OCI-LY3 (cell line): ENCODE data around the gene IMPG2.

Source experiments
- H2AFZ ChIP-seq: fragments of 200-600, 300-600 bp; shearing (Covaris generic); 2 replicates; pipeline ENCODE4 v1.6.0; 2014; ENCODE audit warnings: antibody characterized with exemption, low read depth, low read length
- H3K27ac ChIP-seq: fragments of 200-600, 300-600 bp; sonication (generic); 2 replicates; pipeline ENCODE4 v1.5.1; 2014; ENCODE audit warnings: mild to moderate bottlenecking, low read length, moderate library complexity, mixed read lengths
- H3K27me3 ChIP-seq: fragments of 200-600, 300-600 bp; sonication (generic); 2 replicates; pipeline ENCODE4 v1.6.1; 2014; ENCODE audit warnings: low read depth, low read length, mixed read lengths
- H3K36me3 ChIP-seq: fragments of 200-600, 300-600 bp; sonication (generic); replicated peaks from 2 replicates; pipeline ENCODE3; 2014; ENCODE audit warnings: low read depth, low read length, mixed read lengths
- H3K4me1 ChIP-seq: fragments of 300-600, 200-600 bp; sonication (generic); 2 replicates; pipeline ENCODE4 v1.6.1; 2014; ENCODE audit warnings: low read length, mixed read lengths
- H3K4me2 ChIP-seq: fragments of 200-600, 300-600 bp; sonication (generic); 2 replicates; pipeline ENCODE4 v1.6.1; 2014; ENCODE audit warnings: low read length, mixed read lengths
- H3K4me3 ChIP-seq: fragments of 300-600, 200-600 bp; sonication (generic); 2 replicates; pipeline ENCODE4 v1.5.1; 2014; ENCODE audit warnings: antibody characterized with exemption, mild to moderate bottlenecking, low read length, moderate library complexity
- H3K79me2 ChIP-seq: fragments of 300-600, 200-600 bp; shearing (Covaris generic); 2 replicates; pipeline ENCODE4 v1.6.1; 2014; ENCODE audit warnings: mild to moderate bottlenecking, low read length, mixed read lengths
- H3K9ac ChIP-seq: fragments of 300-600, 200-600 bp; shearing (Covaris generic); 2 replicates; pipeline ENCODE4 v1.6.0; 2014; ENCODE audit warnings: mild to moderate bottlenecking, low read length, moderate library complexity
- H3K9me3 ChIP-seq: fragments of 200-600, 300-600 bp; shearing (Covaris generic); 2 replicates; pipeline ENCODE4 v1.6.1; 2014; ENCODE audit warnings: low read length, mixed read lengths; ENCODE audit not compliant: insufficient read depth
- H4K20me1 ChIP-seq: fragments of 200-600, 300-600 bp; sonication (generic); 2 replicates; pipeline ENCODE4 v1.6.1; 2016; ENCODE audit warnings: low read length, mixed read lengths; ENCODE audit not compliant: insufficient read depth
- EZH2phosphoT487 ChIP-seq: fragments of 200-600 bp; shearing (Covaris generic); IDR thresholded peaks from 2 replicates; pipeline ENCODE4 v1.6.1; 2018; ENCODE audit warnings: antibody characterized with exemption, mixed run types, low read depth
- TF ChIP-seq, protein P1 (sequence below): fragments of 200-600, 300-600 bp; sonication (generic); IDR thresholded peaks from 2 replicates; pipeline ENCODE4 v1.5.1; 2014; ENCODE audit warnings: antibody characterized with exemption, low read length, low read depth

IMPG2 gene

DNA sequence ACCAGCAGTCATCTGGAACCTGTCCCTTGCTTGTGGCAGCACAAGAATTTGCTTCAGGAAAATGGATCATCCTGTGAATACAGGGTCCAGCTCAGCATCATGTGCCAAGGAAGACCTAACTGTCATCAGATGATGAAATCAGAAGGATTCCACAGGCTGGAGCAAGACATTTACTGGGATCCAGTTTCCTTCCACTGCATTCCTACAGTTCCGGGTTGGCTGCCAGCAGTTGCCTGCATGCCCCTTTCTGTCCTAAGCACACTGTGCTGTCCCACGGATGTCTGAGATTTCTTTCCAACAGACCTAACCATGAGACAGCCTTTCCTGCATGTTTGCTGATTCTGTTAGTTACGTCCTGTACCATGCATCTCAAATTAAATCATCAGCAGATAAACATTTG, 140.7 kb downstream of the IMPG2 start:
- H4K20me1 ChIP-seq: no peaks in the 10 kb centered on the region
- no peaks in the 10 kb centered on the region for H3K36me3 ChIP-seq
- no peaks in the 10 kb centered on the region for H3K27me3 ChIP-seq
- no peak overlapping the region for H3K27ac ChIP-seq
- no peaks in the 10 kb centered on the region for H3K79me2 ChIP-seq
- TF ChIP-seq EZH2phosphoT487: no peak
- TF ChIP-seq, protein P1, sequence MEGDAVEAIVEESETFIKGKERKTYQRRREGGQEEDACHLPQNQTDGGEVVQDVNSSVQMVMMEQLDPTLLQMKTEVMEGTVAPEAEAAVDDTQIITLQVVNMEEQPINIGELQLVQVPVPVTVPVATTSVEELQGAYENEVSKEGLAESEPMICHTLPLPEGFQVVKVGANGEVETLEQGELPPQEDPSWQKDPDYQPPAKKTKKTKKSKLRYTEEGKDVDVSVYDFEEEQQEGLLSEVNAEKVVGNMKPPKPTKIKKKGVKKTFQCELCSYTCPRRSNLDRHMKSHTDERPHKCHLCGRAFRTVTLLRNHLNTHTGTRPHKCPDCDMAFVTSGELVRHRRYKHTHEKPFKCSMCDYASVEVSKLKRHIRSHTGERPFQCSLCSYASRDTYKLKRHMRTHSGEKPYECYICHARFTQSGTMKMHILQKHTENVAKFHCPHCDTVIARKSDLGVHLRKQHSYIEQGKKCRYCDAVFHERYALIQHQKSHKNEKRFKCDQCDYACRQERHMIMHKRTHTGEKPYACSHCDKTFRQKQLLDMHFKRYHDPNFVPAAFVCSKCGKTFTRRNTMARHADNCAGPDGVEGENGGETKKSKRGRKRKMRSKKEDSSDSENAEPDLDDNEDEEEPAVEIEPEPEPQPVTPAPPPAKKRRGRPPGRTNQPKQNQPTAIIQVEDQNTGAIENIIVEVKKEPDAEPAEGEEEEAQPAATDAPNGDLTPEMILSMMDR: no peak
- no peak overlapping the region for H3K9ac ChIP-seq
- H3K4me1 ChIP-seq: no peaks in the 10 kb centered on the region
- no peak overlapping the region for H3K4me3 ChIP-seq
- H2AFZ ChIP-seq: no peak overlapping the region
- H3K9me3 ChIP-seq: no peaks in the 10 kb centered on the region
- no peak overlapping the region for H3K4me2 ChIP-seq

DNA sequence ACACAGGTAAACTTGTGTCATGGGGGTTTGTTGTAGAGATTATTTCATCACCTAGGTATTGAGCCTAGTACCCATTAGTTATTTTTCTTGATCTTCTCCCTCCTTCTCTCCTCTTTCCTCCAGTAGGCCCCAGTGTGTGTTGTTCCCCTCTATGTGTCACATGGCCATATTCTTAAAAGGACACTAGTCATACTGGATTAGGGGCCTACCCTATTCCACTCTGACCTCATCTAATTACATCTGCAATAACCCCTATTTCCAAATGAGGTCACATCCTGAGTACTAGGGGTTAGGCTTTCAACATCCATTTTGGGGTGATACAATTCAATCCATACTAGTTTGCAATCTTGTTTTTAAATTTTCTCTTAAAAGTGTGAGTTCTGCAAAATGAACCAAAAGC, 142.8 kb downstream of the IMPG2 start:
- Histone ChIP-seq H3K79me2 (no peaks in the 10 kb centered on the region), H2AFZ (no peak overlapping the region), H4K20me1 (no peaks in the 10 kb centered on the region), H3K9ac (no peak overlapping the region), H3K9me3 (no peaks in the 10 kb centered on the region), H3K4me3 (no peak overlapping the region), H3K27me3 (no peaks in the 10 kb centered on the region), H3K4me1 (no peaks in the 10 kb centered on the region), H3K36me3 (no peaks in the 10 kb centered on the region), H3K27ac (no peak overlapping the region), H3K4me2 (no peak overlapping the region)
- TF ChIP-seq, protein P1: no peak
- no peak for TF ChIP-seq EZH2phosphoT487
